ENCODE measurements around the gene CFAP20.
A peak's percentile ranks its signal among the peaks of the same experiment; 100 is the strongest.

CFAP20 gene

GRCh38 chr16:58109881-58110280, 19.3 kb downstream of the CFAP20 start:
- no peak overlapping the region for H3K4me3 ChIP-seq (replicated peaks; ENCODE audit: insufficient read depth, low read length)
- TF ChIP-seq, protein P1, sequence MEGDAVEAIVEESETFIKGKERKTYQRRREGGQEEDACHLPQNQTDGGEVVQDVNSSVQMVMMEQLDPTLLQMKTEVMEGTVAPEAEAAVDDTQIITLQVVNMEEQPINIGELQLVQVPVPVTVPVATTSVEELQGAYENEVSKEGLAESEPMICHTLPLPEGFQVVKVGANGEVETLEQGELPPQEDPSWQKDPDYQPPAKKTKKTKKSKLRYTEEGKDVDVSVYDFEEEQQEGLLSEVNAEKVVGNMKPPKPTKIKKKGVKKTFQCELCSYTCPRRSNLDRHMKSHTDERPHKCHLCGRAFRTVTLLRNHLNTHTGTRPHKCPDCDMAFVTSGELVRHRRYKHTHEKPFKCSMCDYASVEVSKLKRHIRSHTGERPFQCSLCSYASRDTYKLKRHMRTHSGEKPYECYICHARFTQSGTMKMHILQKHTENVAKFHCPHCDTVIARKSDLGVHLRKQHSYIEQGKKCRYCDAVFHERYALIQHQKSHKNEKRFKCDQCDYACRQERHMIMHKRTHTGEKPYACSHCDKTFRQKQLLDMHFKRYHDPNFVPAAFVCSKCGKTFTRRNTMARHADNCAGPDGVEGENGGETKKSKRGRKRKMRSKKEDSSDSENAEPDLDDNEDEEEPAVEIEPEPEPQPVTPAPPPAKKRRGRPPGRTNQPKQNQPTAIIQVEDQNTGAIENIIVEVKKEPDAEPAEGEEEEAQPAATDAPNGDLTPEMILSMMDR (IDR thresholded peaks at IDR 0.05; ENCODE audit: insufficient read depth, low read length), result no peak
- no peak for TF ChIP-seq SPI1 (IDR thresholded peaks at IDR 0.05; ENCODE audit: borderline replicate concordance, low read depth)
- TF ChIP-seq REST (IDR thresholded peaks at IDR 0.05; ENCODE audit: insufficient replicate concordance, low read depth), result no peak
- TF ChIP-seq POLR2AphosphoS5 (IDR thresholded peaks at IDR 0.05; ENCODE audit: low read depth), result no peak
- no peak for TF ChIP-seq GABPA (IDR thresholded peaks at IDR 0.05; ENCODE audit: low read depth)
- no peaks in the 10 kb centered on the region for H3K27me3 ChIP-seq (ENCODE audit: insufficient read depth, poor library complexity, severe bottlenecking)
- H3K27ac ChIP-seq (replicated peaks), result no peak overlapping the region
- no peak for DNase-seq (ENCODE audit: low read depth in 1 of 2, low spot score in 1 of 2)

GRCh38 chr16:58109330-58109729, 19.9 kb downstream of the CFAP20 start:
- H3K27ac ChIP-seq (replicated peaks), result no peak overlapping the region
- H3K4me3 ChIP-seq (replicated peaks; ENCODE audit: insufficient read depth, low read length), result no peak overlapping the region
- no peak for DNase-seq (ENCODE audit: low read depth in 1 of 2, low spot score in 1 of 2)
- peak; percentile 70; the same call in 1 of the 2 replicates for TF ChIP-seq SPI1 (IDR thresholded peaks at IDR 0.05; ENCODE audit: borderline replicate concordance, low read depth)
- TF ChIP-seq REST (IDR thresholded peaks at IDR 0.05; ENCODE audit: insufficient replicate concordance, low read depth), result no peak
- no peaks in the 10 kb centered on the region for H3K27me3 ChIP-seq (ENCODE audit: insufficient read depth, poor library complexity, severe bottlenecking)

GRCh38 chr16:58107709-58108108, 21.5 kb downstream of the CFAP20 start:
- no peak for DNase-seq (ENCODE audit: low read depth in 1 of 2, low spot score in 1 of 2)
- no peak for TF ChIP-seq GABPA (IDR thresholded peaks at IDR 0.05; ENCODE audit: low read depth)
- TF ChIP-seq, protein P1 (IDR thresholded peaks at IDR 0.05; ENCODE audit: insufficient read depth, low read length), result no peak
- no peak for TF ChIP-seq REST (IDR thresholded peaks at IDR 0.05; ENCODE audit: insufficient replicate concordance, low read depth)
- Histone ChIP-seq H3K4me3 (replicated peaks; ENCODE audit: insufficient read depth, low read length) (no peak overlapping the region), H3K27ac (replicated peaks) (no peak overlapping the region), H3K27me3 (ENCODE audit: insufficient read depth, poor library complexity, severe bottlenecking) (no peaks in the 10 kb centered on the region)

DNA sequence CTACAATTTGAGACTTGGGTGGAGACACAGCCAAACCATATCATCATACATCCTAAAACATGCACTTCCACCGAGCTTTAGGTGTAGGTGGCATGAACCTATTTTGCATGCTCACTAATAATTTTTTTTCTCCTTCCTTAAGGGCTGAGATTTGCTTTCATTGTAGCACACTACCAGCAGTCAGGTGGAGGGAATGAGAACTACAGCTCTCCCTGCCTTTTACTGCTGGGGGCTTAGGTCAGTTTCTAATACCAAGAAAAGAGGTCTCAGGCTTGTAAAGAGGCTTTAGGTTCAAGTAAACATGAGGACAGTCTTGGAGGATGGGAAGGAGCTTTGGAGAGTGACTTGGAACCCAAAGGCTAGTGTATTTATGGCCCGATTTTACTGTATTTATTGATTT, 22.0 kb downstream of the CFAP20 start:
- H3K27me3 ChIP-seq (ENCODE audit: insufficient read depth, poor library complexity, severe bottlenecking), result no peaks in the 10 kb centered on the region
- no peak for DNase-seq (ENCODE audit: low read depth in 1 of 2, low spot score in 1 of 2)
- TF ChIP-seq REST (IDR thresholded peaks at IDR 0.05; ENCODE audit: insufficient replicate concordance, low read depth), result no peak
- no peak for TF ChIP-seq SPI1 (IDR thresholded peaks at IDR 0.05; ENCODE audit: borderline replicate concordance, low read depth)
- no peak for TF ChIP-seq GABPA (IDR thresholded peaks at IDR 0.05; ENCODE audit: low read depth)
- TF ChIP-seq POLR2AphosphoS5 (IDR thresholded peaks at IDR 0.05; ENCODE audit: low read depth), result no peak
- TF ChIP-seq, protein P1 (IDR thresholded peaks at IDR 0.05; ENCODE audit: insufficient read depth, low read length), result no peak

More for the DNA sequence above, 22.0 kb downstream of the CFAP20 start:
- Histone ChIP-seq H3K27ac (replicated peaks) (no peak overlapping the region), H3K4me3 (replicated peaks; ENCODE audit: insufficient read depth, low read length) (no peak overlapping the region)
